Thyroid gland (tissue), 4 donors: ENCODE measurements around the gene FOXN3.

ENCODE experiments used
- POLR2A ChIP-seq, 2 donors: fragments of 450-650 bp; IDR thresholded peaks; one replicate each; pipeline ENCODE4 v1.6.1; 2017; ENCODE audit warnings: antibody characterized with exemption in 2 of 2, mild to moderate bottlenecking in 2 of 2, moderate library complexity in 1 of 2
- TF ChIP-seq, protein P1 (sequence below), 6 experiments: fragments of 200-600 bp in 3 of 6; fragments of 450-650 bp in 3 of 6; sonication (generic) in 3 of 6; IDR thresholded peaks; one replicate each; pipeline ENCODE4 v1.5.1; 2016 to 2019; ENCODE audit warnings: antibody characterized with exemption in 6 of 6, mild to moderate bottlenecking in 2 of 6, inconsistent platforms in 1 of 6, moderate library complexity in 1 of 6

DNA sequence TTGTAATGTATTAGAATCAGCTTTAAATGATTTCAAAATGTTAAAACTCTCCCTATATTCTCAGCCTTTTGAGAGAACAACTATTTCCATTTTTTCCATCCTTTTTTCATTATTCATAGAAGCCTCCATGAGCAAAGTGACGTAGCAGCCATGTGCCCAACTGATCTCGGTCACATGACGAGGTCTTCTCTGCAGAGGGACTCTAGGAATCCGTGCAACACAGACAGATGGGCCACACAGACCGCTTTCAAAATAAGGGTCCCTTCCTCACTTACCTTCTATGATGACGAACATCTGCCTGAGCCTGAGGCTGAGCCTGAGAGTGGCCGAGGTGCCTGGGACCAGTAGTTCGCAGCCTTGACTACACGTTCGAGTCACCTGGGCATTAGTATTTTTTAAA is 293.8 kb downstream of the FOXN3 start:
- TF ChIP-seq, protein P1, sequence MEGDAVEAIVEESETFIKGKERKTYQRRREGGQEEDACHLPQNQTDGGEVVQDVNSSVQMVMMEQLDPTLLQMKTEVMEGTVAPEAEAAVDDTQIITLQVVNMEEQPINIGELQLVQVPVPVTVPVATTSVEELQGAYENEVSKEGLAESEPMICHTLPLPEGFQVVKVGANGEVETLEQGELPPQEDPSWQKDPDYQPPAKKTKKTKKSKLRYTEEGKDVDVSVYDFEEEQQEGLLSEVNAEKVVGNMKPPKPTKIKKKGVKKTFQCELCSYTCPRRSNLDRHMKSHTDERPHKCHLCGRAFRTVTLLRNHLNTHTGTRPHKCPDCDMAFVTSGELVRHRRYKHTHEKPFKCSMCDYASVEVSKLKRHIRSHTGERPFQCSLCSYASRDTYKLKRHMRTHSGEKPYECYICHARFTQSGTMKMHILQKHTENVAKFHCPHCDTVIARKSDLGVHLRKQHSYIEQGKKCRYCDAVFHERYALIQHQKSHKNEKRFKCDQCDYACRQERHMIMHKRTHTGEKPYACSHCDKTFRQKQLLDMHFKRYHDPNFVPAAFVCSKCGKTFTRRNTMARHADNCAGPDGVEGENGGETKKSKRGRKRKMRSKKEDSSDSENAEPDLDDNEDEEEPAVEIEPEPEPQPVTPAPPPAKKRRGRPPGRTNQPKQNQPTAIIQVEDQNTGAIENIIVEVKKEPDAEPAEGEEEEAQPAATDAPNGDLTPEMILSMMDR (IDR thresholded peaks at IDR 0.05) = no peak
- no peak for TF ChIP-seq POLR2A (IDR thresholded peaks at IDR 0.05)
